22Rv1 (cell line): ENCODE results near the gene PARD3B.

Experiments
- ZFX ChIP-seq: fragments of 450-650 bp; IDR thresholded peaks from 2 replicates; pipeline ENCODE4 v1.6.1; 2017; ENCODE audit warnings: antibody characterized with exemption, borderline replicate concordance
- TF ChIP-seq, protein P1 (sequence below): fragments of 450-650 bp; IDR thresholded peaks from 2 replicates; pipeline ENCODE4 v1.5.1; 2017; ENCODE audit warnings: mild to moderate bottlenecking

DNA sequence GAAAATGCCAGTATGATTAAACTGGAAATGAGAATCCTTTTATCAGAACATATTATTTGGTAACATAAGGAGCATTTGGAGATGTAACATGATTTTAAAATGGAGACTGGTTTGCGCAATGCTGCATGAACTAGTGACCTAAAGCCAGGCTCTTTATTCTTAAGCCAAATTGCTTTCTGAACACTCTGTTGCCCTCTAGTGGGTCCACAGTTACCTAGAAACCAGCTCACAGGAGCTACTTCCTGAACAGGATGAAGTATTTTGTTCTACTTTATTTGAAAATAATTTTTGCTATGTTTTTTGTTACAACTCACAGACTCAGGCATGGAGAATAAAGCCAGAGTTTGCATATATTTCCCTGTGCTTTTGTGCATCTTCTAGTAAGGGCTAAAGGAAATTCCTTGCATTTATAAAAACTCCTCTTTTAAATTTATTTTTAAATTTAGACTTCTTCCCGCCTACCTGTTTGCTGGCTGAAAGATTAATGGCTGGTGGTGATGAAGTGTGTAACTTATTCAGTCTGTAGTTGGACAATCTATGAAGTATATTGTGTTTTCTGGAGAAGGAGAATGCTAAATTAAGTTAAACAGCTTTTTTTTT lies 146.7 kb downstream of the PARD3B start:
- TF ChIP-seq, protein P1, sequence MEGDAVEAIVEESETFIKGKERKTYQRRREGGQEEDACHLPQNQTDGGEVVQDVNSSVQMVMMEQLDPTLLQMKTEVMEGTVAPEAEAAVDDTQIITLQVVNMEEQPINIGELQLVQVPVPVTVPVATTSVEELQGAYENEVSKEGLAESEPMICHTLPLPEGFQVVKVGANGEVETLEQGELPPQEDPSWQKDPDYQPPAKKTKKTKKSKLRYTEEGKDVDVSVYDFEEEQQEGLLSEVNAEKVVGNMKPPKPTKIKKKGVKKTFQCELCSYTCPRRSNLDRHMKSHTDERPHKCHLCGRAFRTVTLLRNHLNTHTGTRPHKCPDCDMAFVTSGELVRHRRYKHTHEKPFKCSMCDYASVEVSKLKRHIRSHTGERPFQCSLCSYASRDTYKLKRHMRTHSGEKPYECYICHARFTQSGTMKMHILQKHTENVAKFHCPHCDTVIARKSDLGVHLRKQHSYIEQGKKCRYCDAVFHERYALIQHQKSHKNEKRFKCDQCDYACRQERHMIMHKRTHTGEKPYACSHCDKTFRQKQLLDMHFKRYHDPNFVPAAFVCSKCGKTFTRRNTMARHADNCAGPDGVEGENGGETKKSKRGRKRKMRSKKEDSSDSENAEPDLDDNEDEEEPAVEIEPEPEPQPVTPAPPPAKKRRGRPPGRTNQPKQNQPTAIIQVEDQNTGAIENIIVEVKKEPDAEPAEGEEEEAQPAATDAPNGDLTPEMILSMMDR: peak; percentile 88
- TF ChIP-seq ZFX: no peak
